Left renal cortex interstitium (tissue), 4 donors: ENCODE measurements around the gene CELA2A. TPM values are rescaled to one million over a fixed set of nuclear protein-coding genes. Genes with fewer than 3 reads are reported as not detected.

ENCODE experiments used
- DNase-seq, 4 donors: peaks; one replicate each; pipeline ENCODE4 v3.0.0-alpha.2; 2013; ENCODE audit warnings: low read depth in 4 of 4, low spot score in 2 of 4, missing footprints in 1 of 4
- polyA plus RNA-seq, 4 donors: library from polyadenylated mRNA; unstranded; fragments of 120-200 nt; gene quantifications; one replicate each; pipeline ENCODE4 v1.2.1, GENCODE V29; 2013; ENCODE audit not compliant: insufficient read length in 4 of 4

Gene CELA2A
- under 1 TPM in 2 of 4 donors, not detected in 2; 0.35 to 0.68 TPM for polyA plus RNA-seq

GRCh38 chr1:15456313-15456954, at the start of gene CELA2A:
Gene CELA2A (plus strand): TSS chr1:15456732. CDS start chr1:15456754, 22 bp downstream.
- no peak for DNase-seq

- no peak for DNase-seq
Observed at GRCh38 chr1:15407580-15407979, 49.0 kb upstream of the CELA2A start.

GRCh38 chr1:15408890-15409387, 47.6 kb upstream of the CELA2A start:
- DNase-seq, result no peak

GRCh38 chr1:15409388-15410222, 46.9 kb upstream of the CELA2A start, which contains the start of gene EFHD2:
Gene EFHD2 (plus strand): TSS chr1:15409888. CDS start chr1:15409972, 84 bp downstream.
- DNase-seq, result peak in 2 of 4 donors; percentile 75 to 83

- no peak for DNase-seq
Observed at GRCh38 chr1:15410223-15410883, 46.2 kb upstream of the CELA2A start.

GRCh38 chr1:15410884-15411245, 45.7 kb upstream of the CELA2A start:
- DNase-seq, result no peak

GRCh38 chr1:15411593-15412137, 44.9 kb upstream of the CELA2A start:
- no peak for DNase-seq

GRCh38 chr1:15412175-15412800, 44.2 kb upstream of the CELA2A start:
- DNase-seq, result no peak

- no peak for DNase-seq
Observed at GRCh38 chr1:15412843-15413242, 43.7 kb upstream of the CELA2A start.

GRCh38 chr1:15413563-15414444, 42.7 kb upstream of the CELA2A start:
- no peak for DNase-seq

- no peak for DNase-seq
Observed at GRCh38 chr1:15414445-15414983, 42.0 kb upstream of the CELA2A start.

GRCh38 chr1:15417059-15417934, 39.2 kb upstream of the CELA2A start:
- DNase-seq, result no peak

GRCh38 chr1:15418806-15419515, 37.6 kb upstream of the CELA2A start:
- no peak for DNase-seq

GRCh38 chr1:15420853-15421465, 35.6 kb upstream of the CELA2A start:
- DNase-seq, result no peak

GRCh38 chr1:15422871-15423270, 33.7 kb upstream of the CELA2A start:
- DNase-seq, result no peak

- no peak for DNase-seq
Observed at GRCh38 chr1:15423355-15424077, 33.0 kb upstream of the CELA2A start.
